ENCODE measurements around the gene ZSWIM4.

Gene ZSWIM4

DNA sequence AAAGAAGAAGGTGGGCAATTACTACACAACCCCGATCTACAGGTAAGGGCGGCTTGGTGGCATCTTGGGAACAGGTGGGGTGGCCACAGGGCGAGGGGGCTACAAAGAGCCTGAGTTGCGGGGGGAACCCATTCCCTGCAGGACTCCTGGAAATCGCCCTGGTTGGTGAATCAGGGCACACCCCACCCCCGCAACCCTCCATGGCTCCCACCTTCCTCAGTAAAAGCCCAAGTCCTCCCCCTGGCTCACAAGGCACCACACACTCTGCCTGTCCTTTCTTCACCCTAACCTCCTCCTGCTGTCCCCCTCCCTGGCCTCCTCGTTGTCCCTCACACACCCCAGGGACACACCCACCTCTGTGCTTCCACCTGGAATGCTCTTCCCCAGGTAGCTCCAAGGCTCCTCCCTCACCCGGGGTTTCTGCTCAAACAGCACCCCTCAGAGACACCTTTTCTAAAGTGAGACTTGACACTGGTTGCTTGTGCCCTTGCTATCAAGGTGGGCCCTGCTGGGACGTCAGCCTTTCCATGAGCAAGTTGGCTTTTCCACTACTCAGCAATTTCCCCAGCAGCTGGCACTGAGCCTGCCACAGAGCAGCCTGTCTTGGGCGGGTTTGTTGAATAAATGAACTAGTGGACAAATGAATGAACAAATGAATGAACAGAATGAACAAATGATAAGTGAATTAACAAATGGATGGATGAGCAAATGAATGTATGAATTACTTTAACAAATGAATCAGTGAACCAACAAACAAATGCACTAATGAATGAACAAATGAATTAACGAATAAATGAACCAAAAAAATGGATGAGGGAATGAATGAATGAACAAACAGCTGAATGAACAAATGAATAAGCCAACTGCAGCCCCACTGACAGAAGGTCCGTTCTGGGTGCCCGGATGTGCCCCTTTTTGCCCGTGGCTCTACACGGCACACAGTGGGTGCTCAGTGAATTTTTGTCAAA is 37.2 kb upstream of the ZSWIM4 start:
- H3K4me3 ChIP-seq (ENCODE audit: low read depth, low read length) = no peak overlapping the region
- no peak for DNase-seq (ENCODE audit: low read depth)
- TF ChIP-seq, protein P1, sequence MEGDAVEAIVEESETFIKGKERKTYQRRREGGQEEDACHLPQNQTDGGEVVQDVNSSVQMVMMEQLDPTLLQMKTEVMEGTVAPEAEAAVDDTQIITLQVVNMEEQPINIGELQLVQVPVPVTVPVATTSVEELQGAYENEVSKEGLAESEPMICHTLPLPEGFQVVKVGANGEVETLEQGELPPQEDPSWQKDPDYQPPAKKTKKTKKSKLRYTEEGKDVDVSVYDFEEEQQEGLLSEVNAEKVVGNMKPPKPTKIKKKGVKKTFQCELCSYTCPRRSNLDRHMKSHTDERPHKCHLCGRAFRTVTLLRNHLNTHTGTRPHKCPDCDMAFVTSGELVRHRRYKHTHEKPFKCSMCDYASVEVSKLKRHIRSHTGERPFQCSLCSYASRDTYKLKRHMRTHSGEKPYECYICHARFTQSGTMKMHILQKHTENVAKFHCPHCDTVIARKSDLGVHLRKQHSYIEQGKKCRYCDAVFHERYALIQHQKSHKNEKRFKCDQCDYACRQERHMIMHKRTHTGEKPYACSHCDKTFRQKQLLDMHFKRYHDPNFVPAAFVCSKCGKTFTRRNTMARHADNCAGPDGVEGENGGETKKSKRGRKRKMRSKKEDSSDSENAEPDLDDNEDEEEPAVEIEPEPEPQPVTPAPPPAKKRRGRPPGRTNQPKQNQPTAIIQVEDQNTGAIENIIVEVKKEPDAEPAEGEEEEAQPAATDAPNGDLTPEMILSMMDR (IDR thresholded peaks at IDR 0.05; ENCODE audit: insufficient read depth, low read depth, low read length, missing control alignments) = no peak

DNA sequence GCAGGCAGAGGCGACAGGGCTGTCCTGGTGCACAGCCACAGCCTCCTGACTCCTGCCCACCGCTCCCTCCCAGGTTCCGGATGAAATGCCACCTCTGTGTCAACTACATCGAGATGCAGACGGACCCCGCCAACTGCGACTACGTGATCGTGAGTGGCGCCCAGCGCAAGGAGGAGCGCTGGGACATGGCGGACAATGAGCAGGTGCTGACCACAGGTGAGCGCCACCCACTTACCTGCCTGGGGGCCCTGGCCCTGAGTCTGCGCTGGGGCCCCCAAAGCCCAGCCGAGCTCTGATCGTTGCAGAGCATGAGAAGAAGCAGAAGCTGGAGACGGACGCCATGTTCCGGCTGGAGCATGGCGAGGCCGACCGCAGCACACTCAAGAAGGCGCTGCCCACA is 36.4 kb upstream of the ZSWIM4 start:
- H3K4me3 ChIP-seq (ENCODE audit: low read depth, low read length) = no peak overlapping the region
- TF ChIP-seq, protein P1 (IDR thresholded peaks at IDR 0.05; ENCODE audit: insufficient read depth, low read depth, low read length, missing control alignments) = no peak
- DNase-seq (ENCODE audit: low read depth) = no peak

DNA sequence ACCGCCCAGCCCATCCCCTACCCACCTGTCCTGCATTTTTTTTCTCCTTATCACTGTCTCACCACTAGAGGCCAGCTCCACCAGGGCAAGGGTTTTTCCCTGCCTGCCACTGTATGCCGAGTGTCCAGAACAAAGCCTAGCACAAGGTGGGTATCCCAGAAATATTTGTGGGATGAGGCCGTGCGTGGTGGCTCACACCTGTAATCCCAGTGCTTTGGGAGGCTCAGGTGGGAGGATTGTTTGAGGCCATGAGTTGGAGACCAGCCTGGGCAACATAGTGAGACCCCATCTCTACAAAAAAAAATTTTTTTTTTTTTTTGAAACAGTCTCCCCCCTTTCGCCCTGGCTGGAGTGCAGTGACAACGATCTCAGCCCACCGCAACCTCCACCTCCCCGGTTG is 33.8 kb upstream of the ZSWIM4 start:
- DNase-seq (ENCODE audit: low read depth) = no peak
- TF ChIP-seq, protein P1 (IDR thresholded peaks at IDR 0.05; ENCODE audit: insufficient read depth, low read depth, low read length, missing control alignments) = no peak
- H3K4me3 ChIP-seq (ENCODE audit: low read depth, low read length) = no peak overlapping the region

DNA sequence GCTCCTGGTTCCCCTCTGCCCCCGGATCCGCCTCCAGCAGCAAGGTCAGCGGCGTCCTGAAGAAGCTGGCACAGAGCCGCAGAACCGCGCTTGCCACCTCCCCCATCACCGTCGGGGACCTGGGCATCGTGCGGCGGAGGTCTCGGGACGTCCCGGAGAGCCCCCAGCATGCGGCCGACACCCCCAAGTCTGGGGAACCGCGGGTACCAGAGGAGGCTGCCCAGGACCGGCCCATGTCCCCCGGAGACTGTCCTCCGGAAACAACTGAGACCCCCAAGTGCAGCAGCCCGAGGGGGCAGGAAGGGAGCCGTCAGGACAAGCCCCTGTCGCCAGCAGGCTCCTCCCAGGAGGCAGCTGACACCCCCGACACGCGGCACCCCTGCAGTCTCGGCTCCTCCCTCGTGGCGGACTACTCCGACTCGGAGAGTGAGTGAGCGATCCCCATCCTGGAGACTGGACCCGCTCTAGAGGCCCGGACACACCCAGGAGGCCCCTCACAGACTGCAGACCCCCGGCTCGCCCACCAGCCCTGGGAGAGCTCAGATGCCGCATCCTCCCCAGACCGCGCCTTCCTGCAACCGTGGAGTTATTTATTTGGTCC is 32.5 kb upstream of the ZSWIM4 start:
- TF ChIP-seq, protein P1 (IDR thresholded peaks at IDR 0.05; ENCODE audit: insufficient read depth, low read depth, low read length, missing control alignments) = no peak
- no peak overlapping the region for H3K4me3 ChIP-seq (ENCODE audit: low read depth, low read length)
- DNase-seq (ENCODE audit: low read depth) = no peak

DNA sequence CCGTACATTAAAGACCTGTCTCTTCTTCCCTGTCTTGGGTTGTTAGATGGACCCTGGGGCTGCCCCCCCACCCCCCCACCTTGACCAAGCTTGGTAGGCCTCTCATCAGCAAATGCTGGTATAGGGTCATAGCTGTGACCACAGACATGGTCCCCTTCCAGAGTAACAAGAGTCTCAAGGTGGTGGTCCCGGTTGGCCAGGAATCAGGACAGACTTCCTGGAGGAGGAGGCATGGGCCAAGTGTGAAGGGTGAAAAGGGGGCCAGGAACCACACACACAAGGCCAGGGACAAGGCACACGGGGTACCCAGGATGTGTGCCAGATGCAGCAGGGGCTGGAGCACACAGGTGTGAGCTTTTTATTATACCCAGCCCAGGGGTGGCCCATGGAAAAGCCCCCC is 32.0 kb upstream of the ZSWIM4 start:
- no peak for DNase-seq (ENCODE audit: low read depth)
- no peak overlapping the region for H3K4me3 ChIP-seq (ENCODE audit: low read depth, low read length)
- TF ChIP-seq, protein P1 (IDR thresholded peaks at IDR 0.05; ENCODE audit: insufficient read depth, low read depth, low read length, missing control alignments) = no peak

DNA sequence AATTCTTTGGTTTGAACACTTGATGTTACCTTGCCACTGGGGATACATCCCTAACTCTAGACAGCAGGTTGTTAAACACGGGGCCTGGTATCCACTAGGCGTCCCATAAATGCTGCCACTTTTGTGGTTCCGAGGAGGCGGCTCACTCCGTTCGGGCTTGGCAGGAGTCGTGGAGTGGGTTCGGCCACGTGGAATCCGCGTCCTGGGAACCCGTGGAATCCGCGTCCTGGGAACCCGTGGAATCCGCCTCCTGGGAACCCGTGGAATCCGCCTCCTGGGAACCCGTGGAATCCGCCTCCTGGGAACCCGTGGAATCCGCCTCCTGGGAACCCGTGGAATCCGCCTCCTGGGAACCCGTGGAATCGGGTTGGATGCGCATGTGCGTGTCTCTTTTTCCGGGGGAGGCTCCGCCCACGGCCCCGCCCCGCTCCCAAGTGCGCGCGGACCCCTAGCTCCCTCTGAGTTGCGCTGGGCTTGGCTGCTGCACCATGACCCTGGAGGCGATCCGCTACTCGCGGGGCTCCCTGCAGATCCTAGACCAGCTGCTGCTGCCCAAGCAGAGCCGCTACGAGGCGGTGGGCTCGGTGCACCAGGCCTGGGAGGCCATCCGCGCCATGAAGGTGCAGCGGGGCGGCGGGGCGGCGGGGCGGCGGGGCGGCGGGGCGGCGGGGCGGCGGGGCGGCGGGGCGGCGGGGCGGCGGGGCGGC is 31.0 kb upstream of the ZSWIM4 start, which contains the start of gene MRI1:
MRI1 (plus strand) TSS at position 422 of the 707 bp plus-strand sequence; CDS start at position 489, 67 bp downstream.
- DNase-seq (ENCODE audit: low read depth) = peak; percentile 76
- TF ChIP-seq, protein P1 (IDR thresholded peaks at IDR 0.05; ENCODE audit: insufficient read depth, low read depth, low read length, missing control alignments) = no peak
- peak within 1 kb of the TSS; percentile 94 for H3K4me3 ChIP-seq (ENCODE audit: low read depth, low read length)

All from GM12865 (cell line).